NCI-H510A treated with DMSO at 0.1 percent for 48 hours (cell line): ENCODE measurements around the gene B9D1.
A peak's percentile ranks its signal among the peaks of the same experiment; 100 is the strongest.

Experiments
- DNase-seq: peaks from one replicate; lab custom pipeline; 2025; lab: John Stamatoyannopoulos, UW

Gene B9D1

DNA sequence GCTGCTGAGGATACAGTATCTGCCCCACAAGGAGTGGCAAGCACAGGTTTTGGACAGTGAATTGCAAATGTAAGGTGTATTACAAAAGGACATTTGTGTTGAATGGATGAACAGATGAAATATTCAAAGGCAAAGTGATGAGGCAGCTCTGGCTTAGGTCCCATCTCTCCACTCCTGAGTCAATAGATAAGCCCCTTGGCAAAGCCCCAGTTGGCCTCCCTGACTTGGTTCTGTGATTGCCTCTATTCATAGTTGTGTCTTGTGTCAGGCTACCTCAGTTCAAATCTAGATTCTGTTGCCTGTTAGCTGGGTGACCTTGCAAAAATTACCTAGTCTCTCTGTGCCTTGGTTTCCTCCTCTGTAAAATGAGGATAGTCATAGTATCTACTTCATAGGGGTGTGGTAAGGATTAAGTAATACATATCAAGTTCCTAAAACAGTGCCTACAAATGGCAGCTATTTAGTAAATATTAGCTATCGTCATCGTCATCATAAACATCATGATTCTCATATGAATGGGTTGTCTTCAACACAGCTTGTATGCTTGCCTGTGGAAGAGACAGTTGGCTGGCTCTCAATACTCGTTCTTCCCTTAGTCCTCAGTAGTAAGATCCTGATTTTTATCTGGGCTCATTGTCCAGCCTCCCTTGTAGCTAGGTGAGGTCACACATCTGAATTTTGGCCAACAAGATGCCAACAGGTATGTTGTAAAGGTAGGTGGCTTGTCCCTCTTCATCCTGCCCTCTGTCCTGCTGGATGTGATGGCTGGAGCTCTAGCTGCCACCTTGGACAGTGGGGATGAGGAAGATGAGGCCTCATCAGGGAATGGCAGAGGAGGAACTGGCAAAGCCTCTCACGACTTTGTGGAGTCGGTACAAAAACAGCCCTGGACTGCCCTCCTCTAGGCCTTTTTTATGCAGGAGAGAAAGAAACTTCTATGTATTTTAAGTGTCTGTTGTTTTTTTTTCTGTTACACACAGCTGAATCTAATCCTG is 26.6 kb upstream of the B9D1 start:
- no peak for DNase-seq

DNA sequence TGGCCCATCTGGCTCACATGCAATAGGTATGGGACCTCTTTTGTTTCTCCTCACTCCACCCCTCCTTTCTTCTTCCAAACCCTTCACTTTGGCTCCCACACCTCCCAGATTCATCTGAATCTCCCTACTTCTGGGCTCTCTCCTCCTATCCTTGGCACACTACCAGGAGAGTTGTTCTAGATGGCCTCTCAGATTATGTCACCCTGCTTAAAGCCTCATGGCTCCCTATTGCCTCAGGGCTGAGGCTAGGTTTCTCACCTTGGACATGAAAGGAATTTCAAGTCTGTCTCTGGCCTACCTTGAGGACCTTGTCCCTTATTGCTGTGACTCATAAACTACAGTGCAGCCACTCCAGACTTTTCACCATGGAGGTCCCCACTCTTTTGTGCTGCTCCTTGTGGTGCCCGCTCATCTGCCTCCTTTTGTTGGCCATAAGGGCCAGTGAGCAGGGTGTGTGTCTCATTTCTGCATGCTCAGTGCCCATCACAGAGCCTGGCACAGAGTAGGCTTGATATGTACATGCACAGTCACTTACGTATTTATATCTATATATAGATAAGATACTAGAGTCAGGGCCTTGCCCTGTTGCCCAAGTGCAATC is 25.5 kb upstream of the B9D1 start:
- no peak for DNase-seq

DNA sequence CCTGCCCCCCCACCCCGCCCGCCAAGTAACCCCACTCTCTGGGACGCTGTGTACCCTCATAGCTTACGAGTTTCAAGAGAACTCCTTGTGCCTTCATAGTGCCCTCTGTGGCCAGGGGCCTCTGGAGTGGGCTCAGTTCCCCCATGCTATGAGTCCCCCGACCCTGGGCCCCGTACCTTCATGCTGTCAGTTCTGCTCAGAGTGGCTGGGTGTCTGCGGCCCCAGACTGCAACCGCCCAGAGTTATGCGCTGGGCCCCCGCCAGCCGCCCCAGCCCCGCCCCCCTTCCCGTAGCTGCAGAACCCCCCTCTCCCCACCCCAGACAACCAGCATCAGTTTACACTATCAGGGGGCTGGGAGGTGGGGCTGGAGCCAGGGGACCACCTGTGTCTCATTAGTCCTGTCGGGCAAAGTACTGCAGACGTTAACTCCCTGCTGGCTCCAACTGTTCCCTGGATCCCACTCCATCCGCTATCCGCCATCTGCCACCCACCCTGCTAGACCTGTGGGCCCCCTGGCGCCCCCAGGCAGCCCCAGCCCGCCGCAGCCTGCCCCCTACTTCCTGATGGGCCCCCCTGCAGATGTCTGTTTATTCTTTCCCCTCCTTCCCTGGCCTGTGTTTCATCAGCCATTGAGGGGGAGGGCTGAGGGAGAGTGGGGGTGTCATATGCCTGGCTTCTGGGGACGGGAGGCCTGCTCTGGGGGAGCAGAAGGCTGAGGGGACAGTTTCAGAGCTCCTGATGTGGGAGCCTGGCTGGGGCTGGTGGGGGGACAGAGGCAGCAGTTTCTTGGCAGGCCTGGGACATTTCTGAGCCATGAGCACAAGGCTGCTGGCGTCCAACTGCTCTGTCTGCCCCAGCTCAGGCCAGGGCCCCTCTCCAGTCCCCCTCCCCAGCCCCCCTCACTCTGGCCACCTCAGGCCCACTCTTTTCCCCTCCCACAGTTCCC is 24.7 kb upstream of the B9D1 start, which contains the start of gene MFAP4:
Gene MFAP4 (minus strand): TSS at position 217 of the 947 bp plus-strand sequence. CDS start 35 bp downstream, at position 182.
- no peak for DNase-seq

DNA sequence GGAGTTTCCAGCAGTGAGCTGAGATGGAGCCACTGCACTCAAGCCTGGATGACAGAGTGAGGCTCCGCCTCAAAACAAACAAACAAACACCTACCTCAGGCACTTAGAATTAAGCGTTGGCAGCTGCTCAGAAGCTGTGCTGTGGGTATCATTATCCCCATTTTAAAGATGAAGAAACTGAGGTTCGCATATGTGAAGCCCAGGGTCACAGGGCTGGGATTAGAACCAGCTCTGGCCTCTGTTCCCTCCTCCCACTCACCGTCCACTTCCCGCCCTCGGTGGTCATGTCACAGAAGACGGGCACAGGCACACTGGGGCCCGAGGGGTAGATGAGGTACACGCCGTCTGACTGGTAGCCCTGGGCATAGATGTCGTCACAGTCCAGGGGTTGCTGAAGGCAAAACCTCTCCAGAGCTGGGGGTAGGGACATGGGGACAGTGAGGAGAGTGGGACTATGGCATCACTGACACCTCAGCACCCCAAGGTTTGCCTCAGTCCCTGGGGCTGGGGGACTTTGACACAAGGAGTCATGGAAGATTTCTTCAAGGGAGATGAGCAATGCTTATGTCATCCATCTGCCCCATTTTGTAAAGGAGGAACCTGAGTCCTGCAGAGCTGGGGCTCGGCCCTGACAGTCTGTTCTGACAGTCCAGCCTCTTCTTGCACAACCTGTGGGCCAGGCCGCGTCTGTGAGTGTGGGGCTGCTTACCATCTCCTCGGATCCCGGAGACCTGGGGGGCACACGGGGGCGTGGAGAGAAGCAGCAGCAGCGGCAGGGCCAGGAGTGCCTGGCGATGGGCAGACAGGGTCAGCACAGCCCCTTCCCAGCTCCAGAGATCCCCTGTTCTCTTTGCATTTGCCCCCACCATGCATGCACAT is 23.8 kb upstream of the B9D1 start:
- DNase-seq, result no peak

DNA sequence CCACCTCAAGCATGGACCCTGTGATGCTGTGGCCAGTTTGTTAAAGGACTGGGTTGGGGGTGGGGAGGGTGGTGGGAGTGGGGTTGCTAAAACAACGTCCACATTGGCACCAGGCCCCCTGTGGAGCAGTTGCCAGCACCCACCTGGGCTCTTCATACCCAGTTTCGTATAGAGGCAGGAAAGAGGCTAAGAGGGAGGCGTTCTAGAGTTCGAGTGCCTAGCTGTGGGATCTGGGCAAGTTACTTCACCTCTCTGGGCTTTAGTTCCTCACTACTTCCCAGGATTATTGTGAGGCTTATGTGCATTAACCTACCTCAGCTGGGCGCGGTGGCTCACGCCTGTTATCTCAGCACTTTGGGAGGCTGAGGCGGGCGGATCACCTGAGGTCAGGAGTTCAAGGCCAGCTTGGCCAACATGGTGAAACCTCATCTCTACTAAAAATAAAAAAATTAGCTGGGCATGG is 23.0 kb upstream of the B9D1 start:
- no peak for DNase-seq

DNA sequence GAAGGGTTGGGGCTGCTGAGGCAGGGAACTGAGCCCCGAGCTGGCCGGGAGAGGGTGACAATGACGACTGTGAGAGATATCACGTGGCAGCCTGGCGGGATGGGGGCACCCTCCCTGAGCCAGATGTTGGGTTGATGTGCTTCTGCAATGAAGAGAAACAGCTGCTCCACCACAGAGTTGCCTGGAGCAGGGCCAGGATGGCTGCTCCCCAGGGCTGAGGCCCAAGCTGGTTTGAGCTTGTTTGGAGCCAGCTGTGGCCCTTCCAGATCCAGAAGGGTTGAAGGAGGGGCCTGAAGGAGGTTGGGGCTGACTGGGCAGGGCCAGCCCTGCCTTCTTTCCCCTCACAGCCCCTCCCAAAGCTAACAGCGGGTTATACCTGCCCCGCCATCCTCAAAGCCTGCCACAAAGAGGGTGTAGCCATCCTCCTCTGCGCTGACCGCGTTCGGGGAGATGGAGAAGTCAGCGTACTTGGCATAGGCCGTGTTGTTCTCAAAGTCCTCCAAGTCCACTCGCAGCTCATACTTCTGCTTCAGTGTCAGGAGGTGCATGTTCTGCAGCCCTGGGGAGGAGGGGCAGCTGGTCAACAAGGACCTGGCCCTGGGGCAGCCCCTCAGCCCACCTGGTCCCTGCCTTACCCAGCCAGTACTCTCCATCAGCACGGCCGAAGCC is 22.3 kb upstream of the B9D1 start:
- DNase-seq, result peak; percentile 26

DNA sequence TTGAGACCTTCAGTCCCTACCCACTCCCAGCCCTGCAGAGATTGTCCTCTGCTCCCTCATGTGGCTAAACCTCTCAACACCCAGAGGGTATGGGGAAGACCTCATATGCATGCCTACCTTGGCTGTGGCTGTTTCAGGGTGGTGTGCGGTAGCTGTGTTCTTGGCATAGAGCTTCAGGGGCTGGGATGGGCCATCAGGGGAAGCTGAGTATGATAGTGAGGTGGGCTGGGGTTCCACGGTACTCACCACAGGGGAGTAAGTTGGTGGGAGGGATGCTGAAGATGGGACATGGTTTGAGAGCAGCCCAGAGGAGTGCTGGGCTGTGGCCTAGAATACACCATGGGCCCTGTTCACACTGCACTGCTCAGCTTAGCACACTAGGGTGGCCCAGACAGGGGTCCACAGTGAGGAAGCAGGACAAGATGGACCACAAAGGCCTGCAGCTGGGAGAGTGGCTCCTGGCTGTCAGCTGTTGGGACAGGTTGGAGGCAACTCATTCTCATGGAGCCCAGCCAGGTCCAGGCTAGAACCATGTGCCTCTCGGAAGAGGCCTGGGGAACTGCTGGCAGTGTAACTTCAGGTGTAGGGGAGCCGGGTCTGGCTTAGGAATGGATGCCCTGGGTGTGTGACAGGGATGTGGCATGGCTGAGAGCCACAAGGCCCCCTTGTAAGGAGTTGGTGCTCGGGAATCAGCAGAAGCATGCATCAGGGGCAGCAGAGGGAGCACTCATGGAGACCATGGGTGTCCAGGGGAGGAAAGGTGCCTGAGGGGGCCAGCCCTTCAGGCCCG is 21.4 kb upstream of the B9D1 start:
- no peak for DNase-seq

DNA sequence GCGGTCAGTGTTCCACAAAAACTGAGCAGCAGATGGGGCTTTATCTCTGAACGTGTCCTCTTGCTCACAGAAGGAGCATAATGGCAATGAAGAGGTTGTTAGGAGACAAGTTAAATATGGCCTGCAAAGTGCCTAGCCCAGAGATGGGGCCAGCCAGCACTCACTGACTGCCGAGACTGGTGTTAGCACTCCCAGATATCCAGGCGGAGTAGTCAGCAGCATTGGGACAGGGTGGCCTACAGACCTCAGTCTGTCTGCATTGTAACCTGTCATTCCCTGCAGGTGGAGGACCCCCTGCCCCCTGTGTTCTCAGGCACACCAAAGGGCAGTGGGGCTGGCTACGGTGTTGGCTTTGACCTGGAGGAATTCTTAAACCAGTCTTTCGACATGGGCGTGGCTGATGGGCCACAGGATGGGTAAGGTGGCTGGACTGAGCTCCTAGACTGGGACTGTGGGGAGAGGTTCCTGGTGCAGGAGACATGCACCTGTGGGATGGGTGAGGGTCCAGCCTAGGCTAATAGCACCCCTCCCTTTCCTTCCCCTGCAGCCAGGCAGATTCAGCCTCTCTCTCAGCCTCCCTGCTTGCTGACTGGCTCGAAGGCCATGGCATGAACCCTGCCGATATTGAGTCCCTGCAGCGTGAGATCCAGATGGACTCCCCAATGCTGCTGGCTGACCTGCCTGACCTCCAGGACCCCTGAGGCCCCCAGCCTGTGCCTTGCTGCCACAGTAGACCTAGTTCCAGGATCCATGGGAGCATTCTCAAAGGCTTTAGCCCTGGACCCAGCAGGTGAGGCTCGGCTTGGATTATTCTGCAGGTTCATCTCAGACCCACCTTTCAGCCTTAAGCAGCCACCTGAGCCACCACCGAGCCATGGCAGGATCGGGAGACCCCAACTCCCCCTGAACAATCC is 20.3 kb upstream of the B9D1 start:
- no peak for DNase-seq

DNA sequence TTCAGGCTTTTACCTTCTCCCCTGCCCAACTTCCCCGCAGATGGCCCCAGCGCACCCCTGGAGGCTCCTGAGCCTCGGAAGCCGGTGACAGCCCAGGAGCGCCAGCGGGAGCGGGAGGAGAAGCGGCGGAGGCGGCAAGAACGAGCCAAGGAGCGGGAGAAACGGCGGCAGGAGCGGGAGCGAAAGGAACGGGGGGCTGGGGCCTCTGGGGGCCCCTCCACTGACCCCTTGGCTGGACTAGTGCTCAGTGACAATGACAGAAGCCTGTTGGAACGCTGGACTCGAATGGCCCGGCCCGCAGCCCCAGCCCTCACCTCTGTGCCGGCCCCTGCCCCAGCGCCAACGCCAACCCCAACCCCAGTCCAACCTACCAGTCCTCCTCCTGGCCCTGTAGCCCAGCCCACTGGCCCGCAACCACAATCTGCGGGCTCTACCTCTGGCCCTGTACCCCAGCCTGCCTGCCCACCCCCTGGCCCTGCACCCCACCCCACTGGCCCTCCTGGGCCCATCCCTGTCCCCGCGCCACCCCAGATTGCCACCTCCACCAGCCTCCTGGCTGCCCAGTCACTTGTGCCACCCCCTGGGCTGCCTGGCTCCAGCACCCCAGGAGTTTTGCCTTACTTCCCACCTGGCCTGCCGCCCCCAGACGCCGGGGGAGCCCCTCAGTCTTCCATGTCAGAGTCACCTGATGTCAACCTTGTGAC is 19.4 kb upstream of the B9D1 start:
- no peak for DNase-seq

DNA sequence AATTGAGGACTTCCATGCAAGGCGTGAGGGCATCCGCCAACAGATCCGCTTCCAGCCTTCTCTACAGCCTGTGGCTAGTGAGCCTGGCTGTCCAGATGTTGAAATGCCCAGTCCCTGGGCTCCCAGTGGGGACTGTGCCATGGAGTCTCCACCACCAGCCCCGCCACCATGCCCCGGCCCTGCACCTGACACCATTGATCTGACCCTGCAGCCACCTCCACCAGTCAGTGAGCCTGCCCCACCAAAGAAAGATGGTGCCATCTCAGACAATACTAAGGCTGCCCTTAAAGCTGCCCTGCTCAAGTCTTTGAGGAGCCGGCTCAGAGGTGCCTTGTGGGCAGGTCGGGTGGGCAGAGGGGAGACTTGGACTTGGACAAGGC is 18.8 kb upstream of the B9D1 start:
- DNase-seq, result no peak

DNA sequence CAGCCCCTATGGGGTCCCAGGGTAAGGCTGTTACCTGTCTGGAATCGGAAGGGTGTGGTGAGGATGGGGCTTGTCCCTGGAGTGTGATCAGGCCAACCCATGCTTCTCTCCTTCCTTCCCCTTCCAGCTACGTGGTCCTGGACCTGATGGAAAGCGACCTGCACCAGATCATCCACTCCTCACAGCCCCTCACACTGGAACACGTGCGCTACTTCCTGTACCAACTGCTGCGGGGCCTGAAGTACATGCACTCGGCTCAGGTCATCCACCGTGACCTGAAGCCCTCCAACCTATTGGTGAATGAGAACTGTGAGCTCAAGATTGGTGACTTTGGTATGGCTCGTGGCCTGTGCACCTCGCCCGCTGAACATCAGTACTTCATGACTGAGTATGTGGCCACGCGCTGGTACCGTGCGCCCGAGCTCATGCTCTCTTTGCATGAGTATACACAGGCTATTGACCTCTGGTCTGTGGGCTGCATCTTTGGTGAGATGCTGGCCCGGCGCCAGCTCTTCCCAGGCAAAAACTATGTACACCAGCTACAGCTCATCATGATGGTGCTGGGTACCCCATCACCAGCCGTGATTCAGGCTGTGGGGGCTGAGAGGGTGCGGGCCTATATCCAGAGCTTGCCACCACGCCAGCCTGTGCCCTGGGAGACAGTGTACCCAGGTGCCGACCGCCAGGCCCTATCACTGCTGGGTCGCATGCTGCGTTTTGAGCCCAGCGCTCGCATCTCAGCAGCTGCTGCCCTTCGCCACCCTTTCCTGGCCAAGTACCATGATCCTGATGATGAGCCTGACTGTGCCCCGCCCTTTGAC is 18.2 kb upstream of the B9D1 start:
- DNase-seq, result no peak

DNA sequence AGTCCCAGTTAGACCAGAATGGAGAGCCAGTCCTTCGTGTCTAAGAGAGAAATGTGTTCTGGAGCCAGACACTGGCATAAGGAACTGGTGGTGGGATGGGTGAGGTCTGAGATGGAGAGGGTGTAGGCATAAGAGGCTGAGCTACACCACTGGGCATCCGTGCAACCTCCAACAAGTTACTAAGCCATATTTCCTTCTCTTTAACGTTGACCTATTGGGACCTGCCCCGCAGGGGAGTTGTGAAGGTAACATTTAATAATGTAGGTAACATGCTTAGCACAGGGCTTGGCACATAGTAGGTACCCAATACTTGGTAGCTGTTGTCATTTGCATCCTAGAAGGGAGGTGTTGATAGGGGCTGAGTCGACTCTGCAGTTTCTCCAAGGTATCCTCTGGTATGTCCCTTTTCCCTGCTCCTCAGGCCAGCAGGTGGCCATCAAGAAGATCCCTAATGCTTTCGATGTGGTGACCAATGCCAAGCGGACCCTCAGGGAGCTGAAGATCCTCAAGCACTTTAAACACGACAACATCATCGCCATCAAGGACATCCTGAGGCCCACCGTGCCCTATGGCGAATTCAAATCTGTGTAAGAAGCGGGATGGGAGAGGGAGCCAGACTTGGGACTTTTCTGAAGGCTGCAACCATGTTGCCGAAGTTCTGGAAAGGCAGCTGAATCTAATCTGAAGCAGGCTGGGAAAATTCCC is 17.0 kb upstream of the B9D1 start:
- DNase-seq, result no peak

DNA sequence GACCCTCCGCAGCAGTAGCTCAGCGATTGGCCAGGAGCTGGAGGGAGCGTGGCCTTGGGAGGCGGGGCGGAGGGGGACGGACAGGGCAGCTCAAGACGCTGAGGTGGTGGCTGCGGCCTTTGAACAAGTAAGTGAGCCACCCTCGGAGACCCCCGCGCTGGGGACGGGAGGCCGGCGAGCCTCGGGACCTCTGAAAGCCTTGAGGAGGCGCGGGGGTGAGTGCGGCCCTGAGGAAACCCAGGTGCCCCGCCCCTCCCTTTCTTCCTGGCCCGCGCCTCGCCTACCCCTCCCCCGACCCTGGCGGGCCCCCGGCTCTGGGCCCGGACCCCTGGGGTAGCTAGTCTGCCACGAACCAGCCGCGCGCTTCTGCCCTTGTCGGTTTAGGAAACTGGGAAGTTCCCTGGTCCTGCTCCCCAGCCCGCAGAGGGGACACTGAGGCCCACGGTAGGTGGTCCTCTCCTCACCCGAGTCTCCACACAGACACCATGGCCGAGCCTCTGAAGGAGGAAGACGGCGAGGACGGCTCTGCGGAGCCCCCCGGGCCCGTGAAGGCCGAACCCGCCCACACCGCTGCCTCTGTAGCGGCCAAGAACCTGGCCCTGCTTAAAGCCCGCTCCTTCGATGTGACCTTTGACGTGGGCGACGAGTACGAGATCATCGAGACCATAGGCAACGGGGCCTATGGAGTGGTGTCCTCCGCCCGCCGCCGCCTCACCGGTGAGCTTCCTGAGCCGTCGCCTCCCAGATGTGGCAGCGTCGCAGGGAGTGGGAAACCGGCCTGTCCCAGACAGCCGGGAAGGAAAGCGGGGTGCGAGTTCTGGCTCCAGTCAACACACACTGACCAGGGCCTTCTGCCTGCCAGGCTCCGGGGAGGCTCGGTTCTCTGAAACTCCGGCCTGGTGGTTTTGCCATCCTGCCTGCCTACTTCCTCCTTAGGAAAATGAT is 16.2 kb upstream of the B9D1 start, which contains the start of gene MAPK7:
Gene MAPK7 (plus strand): TSS at position 83 of the 945 bp plus-strand sequence. CDS start 403 bp downstream, at position 486.
- no peak for DNase-seq

DNA sequence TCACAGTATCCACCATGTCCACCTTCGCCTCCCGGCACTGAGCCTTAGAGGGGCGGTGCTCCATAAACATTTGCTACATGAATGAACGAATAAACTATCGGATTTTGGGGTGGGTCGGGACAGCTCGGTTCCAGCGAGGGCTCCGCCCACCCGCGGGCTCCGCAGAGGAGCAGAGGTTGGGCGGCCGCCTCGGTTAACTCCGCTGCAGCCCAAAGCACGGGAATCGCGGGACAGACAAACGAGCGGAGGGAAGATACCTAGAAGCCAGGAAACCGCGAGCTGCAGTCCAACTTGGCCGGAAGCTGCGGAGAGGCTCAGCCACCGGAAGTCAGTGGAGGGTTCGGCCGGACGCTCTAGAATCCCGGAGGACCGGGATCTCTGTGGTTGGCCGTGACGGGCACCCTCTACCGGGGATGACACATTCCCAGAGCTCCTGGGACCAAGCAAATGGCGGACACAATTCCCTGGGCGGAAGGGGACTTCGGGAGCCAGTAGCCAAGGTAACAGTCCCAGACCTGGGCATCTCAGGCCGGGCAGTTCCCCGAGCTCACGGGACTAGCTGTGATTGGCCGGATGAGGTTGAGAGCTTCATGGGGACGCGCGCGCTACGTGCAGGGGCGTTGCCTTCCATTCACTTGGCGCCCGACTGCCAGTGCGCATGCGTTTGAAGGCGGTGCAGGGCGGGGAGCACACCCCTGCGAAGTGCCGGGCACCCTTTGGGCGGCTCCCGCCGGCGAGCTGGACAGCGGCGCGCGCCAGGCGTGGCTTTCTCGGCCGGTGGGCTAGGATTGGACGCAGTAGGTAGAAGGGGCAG is 15.3 kb upstream of the B9D1 start:
- peak; percentile 99 for DNase-seq
